MM.1S (cell line): ENCODE results near the gene WDFY4.

Source experiments
- DNase-seq: peaks from one replicate; pipeline ENCODE4 v3.0.0-alpha.2; 2015
- H2AFZ ChIP-seq: fragments of 300-600 bp; sonication (generic); 2 replicates; pipeline ENCODE4 v1.6.0; 2016; ENCODE audit warnings: antibody characterized with exemption, low read length
- H3F3A ChIP-seq: fragments of 300-600 bp; sonication (generic); 2 replicates; pipeline ENCODE4 v1.6.1; 2016; ENCODE audit warnings: mild to moderate bottlenecking, antibody characterized with exemption, low read length, moderate library complexity, mixed read lengths; ENCODE audit not compliant: insufficient read depth
- H3K27ac ChIP-seq: fragments of 300-600 bp; sonication (generic); 2 replicates; pipeline ENCODE4 v1.5.1; 2016; ENCODE audit warnings: mild to moderate bottlenecking, low read length
- H3K27me3 ChIP-seq: fragments of 300-600 bp; sonication (generic); replicated peaks from 2 replicates; pipeline ENCODE4 v1.6.0; 2016; ENCODE audit warnings: low read length; ENCODE audit not compliant: insufficient read depth
- H3K36me3 ChIP-seq: fragments of 300-600 bp; sonication (generic); replicated peaks from 2 replicates; pipeline ENCODE4 v1.6.1; 2016; ENCODE audit warnings: mild to moderate bottlenecking, low read length, mixed read lengths; ENCODE audit not compliant: insufficient read depth
- H3K4me1 ChIP-seq: fragments of 300-600 bp; sonication (generic); 2 replicates; pipeline ENCODE4 v1.6.1; 2016; ENCODE audit warnings: low read length, mixed read lengths
- H3K4me2 ChIP-seq: fragments of 300-600 bp; sonication (generic); 2 replicates; pipeline ENCODE4 v1.6.0; 2016; ENCODE audit warnings: low read depth, low read length
- H3K4me3 ChIP-seq: fragments of 300-600 bp; sonication (generic); 2 replicates; pipeline ENCODE4 v1.5.1; 2016; ENCODE audit warnings: low read length, mixed read lengths
- H3K79me2 ChIP-seq: fragments of 300-600 bp; sonication (generic); 2 replicates; pipeline ENCODE4 v1.6.1; 2016; ENCODE audit warnings: mixed run types, low read length, mixed read lengths
- H3K9ac ChIP-seq: fragments of 300-600 bp; sonication (generic); 2 replicates; pipeline ENCODE4 v1.6.1; 2016; ENCODE audit warnings: low read length, mixed read lengths
- H3K9me2 ChIP-seq: fragments of 300-600 bp; sonication (generic); replicated peaks from 2 replicates; pipeline ENCODE4 v1.6.1; 2016; ENCODE audit warnings: mild to moderate bottlenecking, low read length, mixed read lengths; ENCODE audit not compliant: insufficient read depth
- H3K9me3 ChIP-seq: fragments of 300-600 bp; sonication (generic); replicated peaks from 2 replicates; pipeline ENCODE4 v1.6.1; 2016; ENCODE audit warnings: mild to moderate bottlenecking, low read length, mixed read lengths; ENCODE audit not compliant: insufficient read depth
- H4K20me1 ChIP-seq: fragments of 300-600 bp; sonication (generic); 2 replicates; pipeline ENCODE4 v1.6.1; 2016; ENCODE audit warnings: mild to moderate bottlenecking, low read length, moderate library complexity, mixed read lengths; ENCODE audit not compliant: insufficient read depth
- CTCF ChIP-seq: fragments of 300-600 bp; sonication (generic); IDR thresholded peaks from 2 replicates; pipeline ENCODE4 v1.5.1; 2016; ENCODE audit warnings: antibody characterized with exemption, low read length, mixed read lengths
- EZH2 ChIP-seq: fragments of 300-600 bp; sonication (generic); optimal IDR thresholded peaks from 2 replicates; pipeline ENCODE3; 2017; ENCODE audit warnings: low read depth, mild to moderate bottlenecking, antibody characterized with exemption, low read length, mixed read lengths
- EZH2phosphoT487 ChIP-seq: fragments of 300-600 bp; sonication (generic); IDR thresholded peaks from 2 replicates; pipeline ENCODE4 v1.6.1; 2018; ENCODE audit warnings: antibody characterized with exemption, low read length

The WDFY4 gene

DNA sequence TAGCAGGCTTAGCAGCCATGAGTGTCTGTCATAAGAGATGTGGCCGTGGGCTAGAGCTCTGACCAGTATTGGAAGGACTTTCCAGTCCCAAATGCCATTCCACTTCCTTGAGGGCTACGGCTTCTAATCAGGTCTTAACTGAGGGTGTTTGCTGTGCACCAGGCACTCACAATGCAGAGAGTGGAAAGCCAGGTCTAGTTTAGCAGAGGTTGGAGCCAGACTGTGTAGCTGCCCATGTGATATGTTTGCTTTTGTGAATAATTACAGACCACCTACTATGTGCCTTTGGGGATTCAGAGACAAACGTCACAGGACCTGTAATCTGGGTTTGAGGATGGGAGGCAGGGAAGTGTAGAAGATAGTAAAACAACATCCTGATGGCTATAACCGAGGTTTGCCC, 79.8 kb downstream of the WDFY4 start:
- Histone ChIP-seq H3K4me3 (no peak overlapping the region), H4K20me1 (no peaks in the 10 kb centered on the region), H3K27ac (no peak overlapping the region), H3K79me2 (no peaks in the 10 kb centered on the region), H3K36me3 (no peaks in the 10 kb centered on the region), H3K9ac (no peak overlapping the region), H3K4me1 (no peaks in the 10 kb centered on the region), H3K27me3 (no peaks in the 10 kb centered on the region), H3F3A (no peaks in the 10 kb centered on the region), H3K9me2 (no peaks in the 10 kb centered on the region), H3K9me3 (no peaks in the 10 kb centered on the region), H2AFZ (no peak overlapping the region), H3K4me2 (no peak overlapping the region)
- no peak for DNase-seq
- TF ChIP-seq EZH2 (no peak), EZH2phosphoT487 (no peak)

DNA sequence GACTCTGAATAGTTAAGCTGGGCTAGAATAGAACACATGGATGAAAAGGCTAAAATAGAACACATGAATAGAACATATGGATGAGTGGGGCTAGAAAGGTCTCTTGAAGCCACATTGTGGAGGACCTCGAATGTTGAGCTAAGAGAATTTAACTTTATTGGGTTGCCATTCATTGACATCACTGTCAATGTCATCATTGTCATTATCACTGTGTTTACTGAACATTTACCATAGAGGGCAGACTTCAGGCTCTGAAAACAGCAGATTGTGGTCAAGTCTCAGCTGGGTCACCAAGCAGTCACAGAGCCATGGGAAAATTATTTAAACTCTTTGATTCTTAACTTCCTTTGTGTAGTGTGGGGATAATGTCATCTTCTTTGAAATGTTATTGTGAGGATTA, 80.4 kb downstream of the WDFY4 start:
- Histone ChIP-seq H4K20me1 (no peaks in the 10 kb centered on the region), H3K9me2 (no peaks in the 10 kb centered on the region), H3K4me3 (no peak overlapping the region), H3K4me1 (no peaks in the 10 kb centered on the region), H3K27ac (no peak overlapping the region), H3K9ac (no peak overlapping the region), H3K36me3 (no peaks in the 10 kb centered on the region), H2AFZ (no peak overlapping the region), H3F3A (no peaks in the 10 kb centered on the region), H3K27me3 (no peaks in the 10 kb centered on the region), H3K4me2 (no peak overlapping the region), H3K9me3 (no peaks in the 10 kb centered on the region), H3K79me2 (no peaks in the 10 kb centered on the region)
- TF ChIP-seq EZH2 (no peak), CTCF (no peak; the same call in 1 of the 2 replicates), EZH2phosphoT487 (no peak)
- no peak for DNase-seq

DNA sequence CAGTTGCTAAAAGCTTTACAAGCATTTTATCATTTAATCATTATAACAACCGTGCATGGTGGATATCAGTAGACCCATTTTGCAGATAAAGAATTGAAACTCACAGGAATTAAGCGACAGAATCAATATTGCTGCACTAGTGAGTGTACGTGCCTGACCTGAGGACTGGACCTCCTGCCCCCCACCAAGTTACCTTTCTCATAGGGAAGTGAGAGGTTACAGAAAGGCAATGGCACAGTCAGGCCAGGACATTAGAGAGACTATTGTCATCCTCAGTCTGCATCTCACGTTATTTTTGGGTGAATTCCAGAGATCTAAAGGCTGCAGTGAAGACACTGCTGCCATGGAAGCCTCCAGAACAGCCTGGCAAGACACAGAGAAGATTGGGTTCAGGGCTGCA, 80.9 kb downstream of the WDFY4 start:
- Histone ChIP-seq H3K9me2 (no peaks in the 10 kb centered on the region), H3K4me2 (no peak overlapping the region), H3K36me3 (no peaks in the 10 kb centered on the region), H3F3A (no peaks in the 10 kb centered on the region), H3K4me3 (no peak overlapping the region), H4K20me1 (no peaks in the 10 kb centered on the region), H3K9me3 (no peaks in the 10 kb centered on the region), H3K79me2 (no peaks in the 10 kb centered on the region), H3K27me3 (no peaks in the 10 kb centered on the region), H2AFZ (no peak overlapping the region), H3K9ac (no peak overlapping the region), H3K4me1 (no peaks in the 10 kb centered on the region), H3K27ac (no peak overlapping the region)
- no peak for DNase-seq
- TF ChIP-seq EZH2 (no peak), CTCF (no peak), EZH2phosphoT487 (no peak)

DNA sequence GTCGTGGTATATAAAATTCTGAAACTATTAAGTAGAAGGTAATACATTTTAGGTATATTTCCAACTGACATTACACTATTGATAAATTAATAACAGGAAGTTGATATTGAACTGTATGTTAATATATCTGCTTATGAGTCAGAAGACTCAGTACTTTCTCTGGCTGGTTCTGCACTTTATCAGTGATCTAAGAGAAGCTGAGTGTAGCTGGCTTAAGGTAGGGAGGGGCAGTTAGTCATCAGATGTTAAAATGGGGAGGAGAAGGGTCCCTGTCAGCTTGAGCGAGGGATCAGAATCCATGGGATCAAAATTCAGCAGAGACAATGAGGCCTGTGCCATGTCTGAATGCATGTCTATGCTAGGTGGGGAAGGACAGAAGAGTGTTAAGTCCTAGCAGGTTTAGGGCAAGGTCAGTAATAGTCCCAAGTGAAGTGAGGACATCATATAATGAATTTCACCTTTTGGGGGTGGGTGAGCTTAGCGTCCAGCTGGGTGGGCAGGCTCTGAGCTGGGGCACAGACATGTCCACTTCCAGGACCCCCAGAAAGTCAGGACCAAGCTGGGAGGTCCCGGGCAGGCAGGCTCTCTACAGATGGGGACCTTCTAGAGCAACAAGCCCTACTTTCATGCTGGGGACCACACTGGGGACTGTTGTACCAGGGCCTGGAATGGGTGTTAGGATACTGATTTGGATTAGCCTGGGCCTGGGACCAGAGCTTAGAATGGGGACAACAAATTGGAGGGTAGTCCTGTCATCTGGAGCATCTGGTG, 82.9 kb downstream of the WDFY4 start:
- DNase-seq, result no peak
- Histone ChIP-seq H3K9me3 (no peaks in the 10 kb centered on the region), H3K4me3 (no peak overlapping the region), H3F3A (no peaks in the 10 kb centered on the region), H3K4me2 (no peak overlapping the region), H3K36me3 (no peaks in the 10 kb centered on the region), H3K4me1 (no peaks in the 10 kb centered on the region), H3K27me3 (no peaks in the 10 kb centered on the region), H3K9me2 (no peaks in the 10 kb centered on the region), H3K27ac (no peak overlapping the region), H4K20me1 (no peaks in the 10 kb centered on the region), H3K9ac (no peak overlapping the region), H3K79me2 (no peaks in the 10 kb centered on the region), H2AFZ (no peak overlapping the region)
- no peak for TF ChIP-seq EZH2
- TF ChIP-seq EZH2phosphoT487, result no peak
- TF ChIP-seq CTCF, result no peak
